PFSK-1 (cell line): ENCODE results near the gene PAQR7.

Source experiments
- POLR2AphosphoS5 ChIP-seq: IDR thresholded peaks from 2 replicates; pipeline ENCODE4 v1.6.1; 2012; ENCODE audit warnings: low read depth, mild to moderate bottlenecking, control low read depth, low read length, moderate library complexity
- TAF1 ChIP-seq: IDR thresholded peaks from 2 replicates; pipeline ENCODE4 v1.6.1; 2012; ENCODE audit warnings: low read length, control low read depth, borderline replicate concordance; ENCODE audit not compliant: insufficient read depth
- TF ChIP-seq, protein P1 (sequence below), 2 experiments: IDR thresholded peaks; 2 replicates each; pipeline versions ENCODE4 v1.6.1 to v1.8.0; 2011 to 2012; ENCODE audit warnings: low read depth in 2 of 2, low read length in 2 of 2, control low read depth in 1 of 2, inconsistent platforms in 1 of 2, mild to moderate bottlenecking in 1 of 2, moderate library complexity in 1 of 2; ENCODE audit not compliant: insufficient read depth in 1 of 2

DNA sequence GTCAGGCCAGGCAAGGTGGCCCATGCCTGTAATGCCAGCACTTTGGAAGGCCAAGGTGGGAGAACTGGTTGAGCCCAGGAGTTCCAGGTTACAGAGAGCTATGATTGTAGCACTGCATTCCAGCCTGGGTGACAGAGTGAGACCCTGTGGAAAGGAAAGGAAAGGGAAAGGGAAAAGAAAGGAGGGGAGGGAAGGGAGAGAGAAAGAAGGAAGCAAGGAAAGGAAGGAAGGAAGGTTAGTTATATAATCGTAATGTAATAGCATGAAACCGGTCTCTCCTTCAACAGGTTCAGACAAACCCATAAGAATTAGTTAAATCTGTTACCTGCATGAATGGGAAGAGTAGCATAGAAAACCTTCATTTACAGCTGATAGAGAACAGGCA lies 1.2 kb upstream of the PAQR7 start:
- TF ChIP-seq TAF1 (no peak), POLR2AphosphoS5 (no peak)
- TF ChIP-seq, protein P1, sequence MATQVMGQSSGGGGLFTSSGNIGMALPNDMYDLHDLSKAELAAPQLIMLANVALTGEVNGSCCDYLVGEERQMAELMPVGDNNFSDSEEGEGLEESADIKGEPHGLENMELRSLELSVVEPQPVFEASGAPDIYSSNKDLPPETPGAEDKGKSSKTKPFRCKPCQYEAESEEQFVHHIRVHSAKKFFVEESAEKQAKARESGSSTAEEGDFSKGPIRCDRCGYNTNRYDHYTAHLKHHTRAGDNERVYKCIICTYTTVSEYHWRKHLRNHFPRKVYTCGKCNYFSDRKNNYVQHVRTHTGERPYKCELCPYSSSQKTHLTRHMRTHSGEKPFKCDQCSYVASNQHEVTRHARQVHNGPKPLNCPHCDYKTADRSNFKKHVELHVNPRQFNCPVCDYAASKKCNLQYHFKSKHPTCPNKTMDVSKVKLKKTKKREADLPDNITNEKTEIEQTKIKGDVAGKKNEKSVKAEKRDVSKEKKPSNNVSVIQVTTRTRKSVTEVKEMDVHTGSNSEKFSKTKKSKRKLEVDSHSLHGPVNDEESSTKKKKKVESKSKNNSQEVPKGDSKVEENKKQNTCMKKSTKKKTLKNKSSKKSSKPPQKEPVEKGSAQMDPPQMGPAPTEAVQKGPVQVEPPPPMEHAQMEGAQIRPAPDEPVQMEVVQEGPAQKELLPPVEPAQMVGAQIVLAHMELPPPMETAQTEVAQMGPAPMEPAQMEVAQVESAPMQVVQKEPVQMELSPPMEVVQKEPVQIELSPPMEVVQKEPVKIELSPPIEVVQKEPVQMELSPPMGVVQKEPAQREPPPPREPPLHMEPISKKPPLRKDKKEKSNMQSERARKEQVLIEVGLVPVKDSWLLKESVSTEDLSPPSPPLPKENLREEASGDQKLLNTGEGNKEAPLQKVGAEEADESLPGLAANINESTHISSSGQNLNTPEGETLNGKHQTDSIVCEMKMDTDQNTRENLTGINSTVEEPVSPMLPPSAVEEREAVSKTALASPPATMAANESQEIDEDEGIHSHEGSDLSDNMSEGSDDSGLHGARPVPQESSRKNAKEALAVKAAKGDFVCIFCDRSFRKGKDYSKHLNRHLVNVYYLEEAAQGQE (IDR thresholded peaks at IDR 0.05; ENCODE audit: insufficient read depth in 1 of 2, low read depth in 2 of 2, low read length in 2 of 2), result no peak
